WI38 (cell line): Measurements from ENCODE around the gene PPP2R5B.

Source experiments
- H3K4me3 ChIP-seq: 2 replicates; pipeline ENCODE4 v1.5.1; 2011; ENCODE audit warnings: low read depth, mild to moderate bottlenecking, control low read depth, low read length
- TF ChIP-seq, protein P1 (sequence below): IDR thresholded peaks from 2 replicates; pipeline ENCODE4 v1.5.1; 2012; ENCODE audit warnings: low read depth, mild to moderate bottlenecking, control low read depth, low read length

The PPP2R5B gene

GRCh38 chr11:64923151-64923661, 1.3 kb upstream of the PPP2R5B start:
- H3K4me3 ChIP-seq = no peak overlapping the region
- TF ChIP-seq, protein P1, sequence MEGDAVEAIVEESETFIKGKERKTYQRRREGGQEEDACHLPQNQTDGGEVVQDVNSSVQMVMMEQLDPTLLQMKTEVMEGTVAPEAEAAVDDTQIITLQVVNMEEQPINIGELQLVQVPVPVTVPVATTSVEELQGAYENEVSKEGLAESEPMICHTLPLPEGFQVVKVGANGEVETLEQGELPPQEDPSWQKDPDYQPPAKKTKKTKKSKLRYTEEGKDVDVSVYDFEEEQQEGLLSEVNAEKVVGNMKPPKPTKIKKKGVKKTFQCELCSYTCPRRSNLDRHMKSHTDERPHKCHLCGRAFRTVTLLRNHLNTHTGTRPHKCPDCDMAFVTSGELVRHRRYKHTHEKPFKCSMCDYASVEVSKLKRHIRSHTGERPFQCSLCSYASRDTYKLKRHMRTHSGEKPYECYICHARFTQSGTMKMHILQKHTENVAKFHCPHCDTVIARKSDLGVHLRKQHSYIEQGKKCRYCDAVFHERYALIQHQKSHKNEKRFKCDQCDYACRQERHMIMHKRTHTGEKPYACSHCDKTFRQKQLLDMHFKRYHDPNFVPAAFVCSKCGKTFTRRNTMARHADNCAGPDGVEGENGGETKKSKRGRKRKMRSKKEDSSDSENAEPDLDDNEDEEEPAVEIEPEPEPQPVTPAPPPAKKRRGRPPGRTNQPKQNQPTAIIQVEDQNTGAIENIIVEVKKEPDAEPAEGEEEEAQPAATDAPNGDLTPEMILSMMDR = no peak

GRCh38 chr11:64924910-64925284, 408 bp downstream of the PPP2R5B start:
- peak overlapping the region; percentile 93 for H3K4me3 ChIP-seq
- TF ChIP-seq, protein P1 = no peak

GRCh38 chr11:64925536-64926436, 1.3 kb downstream of the PPP2R5B start:
- TF ChIP-seq, protein P1 = no peak
- peak overlapping the region; percentile 93 for H3K4me3 ChIP-seq

DNA sequence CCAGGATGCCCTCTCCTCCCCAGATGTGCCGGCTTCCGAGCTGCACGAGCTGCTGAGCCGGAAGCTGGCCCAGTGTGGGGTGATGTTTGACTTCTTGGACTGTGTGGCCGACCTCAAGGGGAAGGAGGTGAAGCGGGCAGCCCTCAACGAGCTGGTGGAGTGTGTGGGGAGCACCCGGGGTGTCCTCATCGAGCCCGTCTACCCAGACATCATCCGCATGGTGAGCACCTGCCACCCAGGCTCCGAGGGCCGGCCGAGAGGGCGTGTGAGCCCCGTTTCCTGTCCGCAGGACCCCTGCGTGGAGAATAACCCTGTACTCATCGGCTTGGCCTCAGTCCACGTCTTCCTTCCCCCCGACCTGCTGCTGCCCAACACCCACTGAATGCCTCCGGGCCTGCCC, 2.2 kb downstream of the PPP2R5B start:
- TF ChIP-seq, protein P1 = no peak
- H3K4me3 ChIP-seq = no peak overlapping the region

DNA sequence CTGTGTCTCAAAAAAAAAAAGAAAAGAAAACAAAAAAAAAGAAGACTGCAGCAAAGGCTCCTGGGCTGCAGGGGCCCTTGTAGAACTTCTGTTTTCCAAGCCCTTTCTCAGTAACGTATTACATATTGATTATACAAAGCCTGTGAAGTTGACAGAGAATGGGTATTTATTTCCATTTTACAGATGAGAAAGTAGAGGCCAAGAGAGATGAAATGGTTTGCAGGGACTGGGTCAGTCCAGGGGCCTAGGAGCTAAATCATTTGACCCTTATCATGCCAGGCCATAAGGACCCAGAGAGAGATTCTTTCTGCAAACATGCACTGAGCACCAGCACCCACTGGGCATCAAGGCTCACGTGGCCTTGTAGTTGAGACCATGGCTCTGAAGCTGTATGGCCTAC, 4.5 kb downstream of the PPP2R5B start:
- TF ChIP-seq, protein P1 = no peak
- no peak overlapping the region for H3K4me3 ChIP-seq

DNA sequence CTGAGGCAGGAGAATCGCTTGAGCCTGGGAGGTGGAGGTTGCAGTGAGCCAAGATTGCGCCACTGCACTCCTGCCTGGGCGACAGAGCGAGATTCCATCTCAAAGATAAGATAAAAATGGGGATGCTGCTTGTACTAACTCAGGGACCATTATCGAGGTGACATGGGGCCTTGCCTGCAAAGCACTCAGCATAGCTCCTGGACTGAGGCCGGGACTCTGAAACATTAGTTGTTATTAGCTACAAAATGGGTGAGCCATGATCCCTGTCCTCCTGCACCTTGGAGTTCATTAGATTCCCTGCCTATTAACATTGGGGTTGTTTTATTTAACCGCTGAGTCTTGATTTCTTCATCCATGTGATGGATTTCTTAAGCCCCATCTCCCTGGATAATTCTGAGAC, 5.1 kb downstream of the PPP2R5B start:
- TF ChIP-seq, protein P1 = no peak
- no peak overlapping the region for H3K4me3 ChIP-seq

DNA sequence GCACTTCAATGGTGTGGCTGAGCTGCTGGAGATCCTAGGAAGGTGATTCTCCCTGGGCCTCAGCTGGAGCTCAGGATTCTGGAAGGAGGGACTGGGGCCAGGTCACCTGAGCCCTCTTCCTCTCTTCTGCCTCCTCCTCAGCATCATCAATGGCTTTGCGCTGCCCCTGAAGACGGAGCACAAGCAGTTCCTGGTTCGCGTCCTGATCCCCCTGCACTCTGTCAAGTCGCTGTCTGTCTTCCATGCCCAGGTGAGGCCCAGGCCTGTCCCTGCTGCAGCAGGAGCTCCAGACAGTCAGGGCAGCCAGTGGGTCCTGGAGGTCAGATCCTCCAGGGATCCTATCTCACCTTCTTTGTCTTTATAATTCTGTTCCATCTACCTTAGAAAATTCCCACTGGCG, 5.9 kb downstream of the PPP2R5B start:
- TF ChIP-seq, protein P1 = no peak
- H3K4me3 ChIP-seq = no peak overlapping the region
